A549 (cell line): ENCODE data around the gene MXRA7. TPM values are rescaled to one million over a fixed set of nuclear protein-coding genes. Genes with fewer than 3 reads are reported as not detected.

ENCODE experiments used
- ATAC-seq, 2 experiments: fragments of 200-7000 bp in 1 of 2; fragments of >200 bp in 1 of 2; cut with Nextera tagmentation in 1 of 2; cut with Tn5 transposase in 1 of 2; 3 replicates each; pipeline versions ENCODE4 v1.8.0 to v1.9.1; 2018 to 2020; ENCODE audit warnings: mild to moderate bottlenecking in 1 of 2, moderate library complexity in 1 of 2
- CTCF ChIA-PET: fragments of 300-600 bp; sonication (Branson Sonifier 250); formaldehyde crosslinking; extraction: SDS; loops from one replicate; lab custom pipeline; 2021; ENCODE audit warnings: antibody characterized with exemption, inconsistent platforms; lab: Yijun Ruan, JAX
- POLR2A ChIA-PET: fragments of 350-600 bp; formaldehyde crosslinking; extraction: SDS; loops from one replicate; lab custom pipeline; 2021; ENCODE audit warnings: antibody characterized with exemption, inconsistent platforms; lab: Yijun Ruan, JAX
- DNase-seq, 2 experiments: peaks; one replicate each; pipeline versions ENCODE4 v3.0.0 to v3.0.0-alpha.2; 2011 to 2016; ENCODE audit warnings: low read depth in 1 of 2, low spot score in 1 of 2
- FAIRE-seq: peaks from 2 replicates; lab custom pipeline; 2011; peaks lifted over from hg19 to GRCh38; lab: Jason Lieb, UNC
- H3K27ac ChIP-seq, 2 experiments: fragments of >200 bp; sonication (Bioruptor Twin); formaldehyde crosslinking; 3 replicates each; pipeline ENCODE4 v1.5.1; 2016 to 2017
- H3K4me1 ChIP-seq: fragments of >200 bp; sonication (Bioruptor Twin); formaldehyde crosslinking; 3 replicates; pipeline ENCODE4 v1.6.1; 2016
- H3K4me2 ChIP-seq: fragments of >200 bp; sonication (Bioruptor Twin); formaldehyde crosslinking; 3 replicates; pipeline ENCODE4 v1.6.1; 2016
- H3K4me3 ChIP-seq: fragments of >200 bp; sonication (Bioruptor Twin); formaldehyde crosslinking; 3 replicates; pipeline ENCODE4 v1.5.1; 2016
- H3K9me3 ChIP-seq: fragments of >200 bp; sonication (Bioruptor Twin); formaldehyde crosslinking; 3 replicates; pipeline ENCODE4 v1.6.1; 2016
- BHLHE40 ChIP-seq: IDR thresholded peaks from 2 replicates; pipeline ENCODE4 v1.6.1; 2012; ENCODE audit warnings: low read depth, low read length, inconsistent platforms
- CEBPB ChIP-seq, 2 experiments: fragments of >200 bp in 1 of 2; sonication (Bioruptor Twin) in 1 of 2; formaldehyde crosslinking in 1 of 2; IDR thresholded peaks; 2 replicates each; pipeline ENCODE4 v1.6.1; 2012 to 2016
- CHD2 ChIP-seq: fragments of 150-350 bp; IDR thresholded peaks from 2 replicates; pipeline ENCODE4 v1.6.1; 2014; ENCODE audit warnings: low read length; ENCODE audit not compliant: partially characterized antibody
- ELK1 ChIP-seq: fragments of 150-350 bp; IDR thresholded peaks from 2 replicates; pipeline ENCODE4 v1.6.1; 2014; ENCODE audit warnings: low read depth, mild to moderate bottlenecking, low read length
- EP300 ChIP-seq, 2 experiments: fragments of >200 bp; sonication (Bioruptor Twin); formaldehyde crosslinking; IDR thresholded peaks; 2 replicates in 1 of 2; 3 replicates in 1 of 2; pipeline ENCODE4 v1.6.1; 2016 to 2017
- FOSL2 ChIP-seq, 2 experiments: fragments of 450-650 bp in 1 of 2; fragments of >200 bp in 1 of 2; sonication (Bioruptor Twin) in 1 of 2; formaldehyde crosslinking; IDR thresholded peaks; 2 replicates each; pipeline versions ENCODE4 v1.5.0 to v1.6.1; 2016 to 2020; ENCODE audit warnings: mild to moderate bottlenecking in 1 of 2, moderate library complexity in 1 of 2
- FOXS1 ChIP-seq: fragments of 250-450 bp; sonication (Bioruptor Pico); IDR thresholded peaks from 2 replicates; pipeline ENCODE4 v1.5.0; 2020; ENCODE audit warnings: mild to moderate bottlenecking, moderate library complexity
- HDAC2 ChIP-seq: fragments of 200-600 bp; sonication (generic); IDR thresholded peaks from 2 replicates; pipeline ENCODE4 v1.6.1; 2016
- HOXB13 ChIP-seq: fragments of 250-450 bp; sonication (Bioruptor Pico); IDR thresholded peaks from 2 replicates; pipeline ENCODE4 v1.5.0; 2020; ENCODE audit warnings: low read depth, mild to moderate bottlenecking, moderate library complexity
- JUN ChIP-seq, 2 experiments: fragments of >200 bp; sonication (Bioruptor Twin); formaldehyde crosslinking; IDR thresholded peaks; 2 replicates in 1 of 2; 3 replicates in 1 of 2; pipeline ENCODE4 v1.6.1; 2016 to 2017
- KDM5A ChIP-seq: fragments of 200-600 bp; sonication (generic); IDR thresholded peaks from 2 replicates; pipeline ENCODE4 v1.6.1; 2016; ENCODE audit warnings: antibody characterized with exemption, mild to moderate bottlenecking
- MAZ ChIP-seq: fragments of 150-350 bp; IDR thresholded peaks from 2 replicates; pipeline ENCODE4 v1.6.1; 2014; ENCODE audit warnings: antibody characterized with exemption, low read depth, low read length, borderline replicate concordance
- NR3C1 ChIP-seq: fragments of >200 bp; sonication (Bioruptor Twin); formaldehyde crosslinking; IDR thresholded peaks from 3 replicates; pipeline ENCODE4 v1.6.1; 2017
- PHF8 ChIP-seq: fragments of 200-600 bp; sonication (generic); IDR thresholded peaks from 2 replicates; pipeline ENCODE4 v1.6.1; 2016; ENCODE audit warnings: low read depth, mild to moderate bottlenecking, antibody characterized with exemption, moderate library complexity, borderline replicate concordance
- POLR2A ChIP-seq: IDR thresholded peaks from 2 replicates; pipeline ENCODE4 v1.6.1; 2012; ENCODE audit warnings: mild to moderate bottlenecking, low read length
- POLR2AphosphoS2 ChIP-seq: conservative IDR thresholded peaks from 2 replicates; pipeline ENCODE4 v1.6.1; 2012; ENCODE audit warnings: low read length, improper control_type of control experiment, inconsistent platforms
- RAD21 ChIP-seq, 2 experiments: fragments of >200 bp in 1 of 2; sonication (Bioruptor Twin) in 1 of 2; formaldehyde crosslinking in 1 of 2; IDR thresholded peaks in 1 of 2; conservative IDR thresholded peaks in 1 of 2; 2 replicates in 1 of 2; 3 replicates in 1 of 2; pipeline ENCODE4 v1.6.1; 2012 to 2018; ENCODE audit warnings: inconsistent platforms in 1 of 2
- RARB ChIP-seq: fragments of 250-450 bp; sonication (Bioruptor Pico); IDR thresholded peaks from 2 replicates; pipeline ENCODE4 v1.8.0; 2021; ENCODE audit warnings: mild to moderate bottlenecking, moderate library complexity
- RCOR1 ChIP-seq: fragments of 150-350 bp; IDR thresholded peaks from 2 replicates; pipeline ENCODE4 v1.6.1; 2014; ENCODE audit warnings: antibody characterized with exemption, low read length, low read depth
- REST ChIP-seq: fragments of 200-600 bp; sonication (generic); IDR thresholded peaks from 2 replicates; pipeline ENCODE4 v1.6.1; 2016; ENCODE audit warnings: antibody characterized with exemption, mild to moderate bottlenecking, moderate library complexity
- RFX5 ChIP-seq: fragments of 450-650 bp; IDR thresholded peaks from 2 replicates; pipeline ENCODE4 v1.7.1; 2014; ENCODE audit warnings: antibody characterized with exemption, mild to moderate bottlenecking, moderate library complexity
- TFCP2L1 ChIP-seq: fragments of 250-450 bp; sonication (Bioruptor Pico); IDR thresholded peaks from 2 replicates; pipeline ENCODE4 v1.5.0; 2021; ENCODE audit warnings: mild to moderate bottlenecking
- ZFP36 ChIP-seq: fragments of 450-650 bp; IDR thresholded peaks from 2 replicates; pipeline ENCODE4 v1.6.1; 2014; ENCODE audit warnings: borderline replicate concordance; ENCODE audit not compliant: partially characterized antibody
- ZSCAN20 ChIP-seq: fragments of 250-450 bp; sonication (Bioruptor Pico); IDR thresholded peaks from 2 replicates; pipeline ENCODE4 v1.8.0; 2022; ENCODE audit warnings: mild to moderate bottlenecking, moderate library complexity
- WGBS: methylation state at CpG from one replicate; pipeline ENCODE4 v1.1.6; 2017; ENCODE audit errors: missing lambda C conversion rate; 5-methylcytosine and 5-hydroxymethylcytosine counted together
- polyA plus RNA-seq, 4 experiments: library from polyadenylated mRNA; depleted of rRNA in 3 of 4; stranded (reverse); fragments of >200 nt; fragmentation: RNase III in 1 of 4; extraction: RNeasy Plus Mini Kit Qiagen cat#74134 plus additional on column Dnase treatment in 1 of 4; gene quantifications; 2 replicates in 3 of 4; 3 replicates in 1 of 4; pipeline ENCODE4 v1.2.3, GENCODE V29; 2011 to 2017
- TF ChIP-seq, protein P1 (sequence below): IDR thresholded peaks from 2 replicates; pipeline ENCODE4 v1.6.1; 2012
- TF ChIP-seq, protein P2 (sequence below): fragments of 450-650 bp; IDR thresholded peaks from 2 replicates; pipeline ENCODE4 v1.6.1; 2014; ENCODE audit warnings: antibody characterized with exemption

MXRA7 gene
- polyA plus RNA-seq, 2 of the 4 experiments (the other 2 are of a cell fraction): 47.8 to 57.2 TPM

GRCh38 chr17:76691379-76692191 is 19.2 kb downstream of the MXRA7 start:
- no peaks in the 10 kb centered on the region for H3K9me3 ChIP-seq
- H3K4me2 ChIP-seq: no peak overlapping the region
- ChIA-PET POLR2A (no interaction called here), CTCF (interaction anchor here (0.6 to 20.1 kb wide), 9 partner anchors 8 to 396 kb away, joined by 3 to 456 read pairs (median 5); partner anchors contain the start of genes JMJD6, METTL23 and MXRA7)
- H3K4me1 ChIP-seq: peaks cover 19% of the 10 kb centered on the region
- WGBS: 91% methylated on average over 14 of the region's 14 CpGs
- H3K27ac ChIP-seq: no peak overlapping the region
- TF ChIP-seq RAD21 (conservative IDR thresholded peaks at IDR 0.05 in 1 of 2, IDR thresholded peaks at IDR 0.05 in 1 of 2) (no peak), ELK1 (no peak), ZFP36 (no peak), POLR2A (no peak), NR3C1 (no peak), EP300 (IDR thresholded peaks at IDR 0.05) (no peak), CHD2 (no peak), HOXB13 (no peak), BHLHE40 (no peak), TFCP2L1 (CRISPR knock-in tag) (no peak), CEBPB (IDR thresholded peaks at IDR 0.05) (no peak), JUN (IDR thresholded peaks at IDR 0.05) (no peak), REST (no peak), ZSCAN20 (CRISPR knock-in tag) (no peak), POLR2AphosphoS2 (no peak), MAZ (no peak)
- no peak for DNase-seq
- ATAC-seq: no peak
- H3K4me3 ChIP-seq: no peak overlapping the region
- no peak for FAIRE-seq

DNA sequence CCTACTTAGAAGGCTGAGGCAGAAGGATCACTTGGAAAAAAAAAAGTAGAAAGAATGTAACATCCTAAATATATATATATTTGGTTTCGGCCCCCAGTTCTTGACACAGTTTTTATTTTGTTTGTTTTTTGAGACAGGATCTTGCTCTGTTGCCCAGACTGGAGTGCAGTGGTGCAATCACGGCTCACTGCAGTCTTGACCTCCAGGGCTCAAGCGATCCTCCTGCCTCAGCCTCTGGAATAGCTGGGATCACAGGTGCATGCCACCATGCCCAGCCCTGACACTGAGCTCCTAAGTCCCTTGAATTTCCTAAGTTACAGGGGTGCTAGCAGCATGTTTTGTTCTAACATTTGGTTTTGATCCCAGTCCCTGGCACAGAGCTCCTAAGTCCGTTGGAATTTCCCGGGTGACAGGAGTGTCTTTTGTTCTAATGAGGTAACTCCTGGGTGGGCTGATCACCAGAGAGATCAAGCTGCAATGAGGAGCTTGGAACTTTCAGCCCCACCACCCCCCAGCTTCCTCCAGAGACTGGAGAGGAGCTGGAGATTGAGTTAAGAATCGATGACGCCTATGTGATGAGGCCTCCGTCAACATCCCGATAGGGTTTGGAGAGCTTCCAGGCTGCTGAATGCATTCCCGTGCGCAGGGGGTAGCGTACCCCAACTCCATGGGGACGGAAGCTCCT is 20.0 kb downstream of the MXRA7 start:
- H3K4me1 ChIP-seq: peaks cover 19% of the 10 kb centered on the region
- ChIA-PET POLR2A (no interaction called here), CTCF (interaction anchor here (0.8 to 20.1 kb wide), 9 partner anchors 7 to 397 kb away, joined by 3 to 456 read pairs (median 3); partner anchors contain the start of genes JMJD6, METTL23 and MXRA7)
- H3K9me3 ChIP-seq: no peaks in the 10 kb centered on the region
- FAIRE-seq: no peak
- WGBS: 91% methylated on average over 13 of the region's 13 CpGs
- no peak overlapping the region for H3K4me2 ChIP-seq
- no peak for ATAC-seq
- no peak overlapping the region for H3K27ac ChIP-seq
- no peak overlapping the region for H3K4me3 ChIP-seq
- no peak for DNase-seq
- TF ChIP-seq CHD2: no peak
- TF ChIP-seq HDAC2: no peak
- no peak for TF ChIP-seq KDM5A
- TF ChIP-seq ZFP36: no peak
- TF ChIP-seq RFX5: no peak
- no peak for TF ChIP-seq JUN (IDR thresholded peaks at IDR 0.05)
- no peak for TF ChIP-seq FOXS1 (CRISPR knock-in tag)
- no peak for TF ChIP-seq RCOR1
- TF ChIP-seq, protein P1, sequence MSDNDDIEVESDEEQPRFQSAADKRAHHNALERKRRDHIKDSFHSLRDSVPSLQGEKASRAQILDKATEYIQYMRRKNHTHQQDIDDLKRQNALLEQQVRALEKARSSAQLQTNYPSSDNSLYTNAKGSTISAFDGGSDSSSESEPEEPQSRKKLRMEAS: no peak
- no peak for TF ChIP-seq TFCP2L1 (CRISPR knock-in tag)
- TF ChIP-seq REST: no peak
- TF ChIP-seq PHF8: no peak
- no peak for TF ChIP-seq FOSL2 (IDR thresholded peaks at IDR 0.05)
- TF ChIP-seq FOSL2 (CRISPR knock-in tag; IDR thresholded peaks at IDR 0.05): no peak
- TF ChIP-seq, protein P2, sequence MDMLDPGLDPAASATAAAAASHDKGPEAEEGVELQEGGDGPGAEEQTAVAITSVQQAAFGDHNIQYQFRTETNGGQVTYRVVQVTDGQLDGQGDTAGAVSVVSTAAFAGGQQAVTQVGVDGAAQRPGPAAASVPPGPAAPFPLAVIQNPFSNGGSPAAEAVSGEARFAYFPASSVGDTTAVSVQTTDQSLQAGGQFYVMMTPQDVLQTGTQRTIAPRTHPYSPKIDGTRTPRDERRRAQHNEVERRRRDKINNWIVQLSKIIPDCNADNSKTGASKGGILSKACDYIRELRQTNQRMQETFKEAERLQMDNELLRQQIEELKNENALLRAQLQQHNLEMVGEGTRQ: no peak
- TF ChIP-seq RARB (CRISPR knock-in tag): no peak
